PFSK-1 (cell line): ENCODE results near the gene TMEM266.

Experiments used
- REST ChIP-seq, 2 experiments: IDR thresholded peaks; 2 replicates each; pipeline versions ENCODE4 v1.6.1 to v1.8.0; 2011 to 2012; ENCODE audit warnings: low read depth in 2 of 2, low read length in 2 of 2, control low read depth in 1 of 2, inconsistent platforms in 1 of 2, mild to moderate bottlenecking in 1 of 2, moderate library complexity in 1 of 2; ENCODE audit not compliant: insufficient read depth in 1 of 2
- SIN3A ChIP-seq: IDR thresholded peaks from 2 replicates; pipeline ENCODE4 v1.6.1; 2012; ENCODE audit warnings: mild to moderate bottlenecking, low read length, moderate library complexity, borderline replicate concordance; ENCODE audit not compliant: insufficient read depth

- TF ChIP-seq SIN3A, result no peak
- TF ChIP-seq REST (IDR thresholded peaks at IDR 0.05; ENCODE audit: insufficient read depth in 1 of 2, low read depth in 2 of 2, low read length in 2 of 2), result no peak
Observed at GRCh38 chr15:76174654-76175053, 114.9 kb downstream of the TMEM266 start.
